Skeletal muscle cell (primary cell): ENCODE results near the gene SLC41A3.
"Not testable (repeated sequence)": the region's sequence is repeated elsewhere in the genome, so short reads cannot be mapped to it uniquely, and the experiment has no call there.

ENCODE experiments used
- DNase-seq: peaks from one replicate; pipeline ENCODE4 v3.0.0-alpha.2; 2010; ENCODE audit warnings: low read depth
- H3K4me3 ChIP-seq: 2 replicates; pipeline ENCODE4 v1.5.1; 2011; ENCODE audit warnings: low read depth, mild to moderate bottlenecking, control low read depth, low read length, moderate library complexity

SLC41A3 gene

GRCh38 chr3:125971997-125972944 lies 111.7 kb downstream of the SLC41A3 start:
- peak overlapping the region; percentile 47 for H3K4me3 ChIP-seq
- not testable (repeated sequence) for DNase-seq

GRCh38 chr3:125968701-125969592 lies 115.0 kb downstream of the SLC41A3 start, which contains the start of gene ROPN1B:
TSS of gene ROPN1B (plus strand) at chr3:125969178. CDS start at chr3:125972055, 2,877 bp downstream.
- not testable (repeated sequence) for DNase-seq, H3K4me3 ChIP-seq

DNA sequence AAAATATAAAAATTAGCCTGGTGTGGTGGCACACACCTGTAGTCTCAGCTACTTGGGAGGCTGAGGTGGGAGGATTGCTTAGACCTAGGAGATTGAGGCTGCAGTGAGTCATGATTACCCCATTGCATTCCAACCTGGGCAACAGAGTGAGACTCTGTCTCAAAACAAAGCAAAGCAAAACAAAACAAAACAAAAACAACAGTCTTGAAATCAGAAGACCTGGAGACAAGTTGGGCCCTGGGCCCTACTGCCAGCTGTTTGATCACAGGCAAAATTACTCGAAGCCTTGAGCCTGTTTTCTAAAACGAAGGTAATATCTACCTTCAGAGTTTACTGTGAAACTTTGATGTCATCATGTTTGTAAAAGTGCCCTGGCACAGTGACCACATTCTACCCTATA lies 115.8 kb downstream of the SLC41A3 start:
- not testable (repeated sequence) for DNase-seq, H3K4me3 ChIP-seq

GRCh38 chr3:125967156-125967555 lies 116.8 kb downstream of the SLC41A3 start:
- no peak for DNase-seq
- no peak overlapping the region for H3K4me3 ChIP-seq

GRCh38 chr3:125965505-125965904 lies 118.4 kb downstream of the SLC41A3 start:
- H3K4me3 ChIP-seq: no peak overlapping the region
- no peak for DNase-seq

DNA sequence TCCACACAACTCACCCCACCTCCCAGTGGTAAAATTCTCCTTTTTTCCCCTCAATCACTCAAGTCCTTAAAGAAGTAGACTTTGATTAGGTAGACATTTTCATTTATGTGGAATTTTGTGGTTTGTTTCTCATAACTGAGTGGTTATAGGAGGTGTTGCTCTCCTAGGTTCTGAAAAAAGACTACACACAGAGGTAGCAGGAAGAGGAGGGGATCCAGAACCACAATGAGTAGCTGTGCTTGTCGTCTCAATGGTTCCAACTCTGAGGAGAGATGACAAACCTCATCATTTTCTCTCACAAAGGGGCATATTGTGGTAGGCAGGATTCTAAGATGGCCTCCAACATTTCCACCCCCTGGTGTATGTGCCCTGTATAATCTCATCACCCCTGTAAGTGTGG lies 120.1 kb downstream of the SLC41A3 start:
- DNase-seq, H3K4me3 ChIP-seq: not testable (repeated sequence)

- H3K4me3 ChIP-seq: no peak overlapping the region
- DNase-seq: no peak
Measured at GRCh38 chr3:125961289-125961589, 122.7 kb downstream of the SLC41A3 start.

GRCh38 chr3:125960456-125961288 lies 123.3 kb downstream of the SLC41A3 start:
- no peak for DNase-seq

DNA sequence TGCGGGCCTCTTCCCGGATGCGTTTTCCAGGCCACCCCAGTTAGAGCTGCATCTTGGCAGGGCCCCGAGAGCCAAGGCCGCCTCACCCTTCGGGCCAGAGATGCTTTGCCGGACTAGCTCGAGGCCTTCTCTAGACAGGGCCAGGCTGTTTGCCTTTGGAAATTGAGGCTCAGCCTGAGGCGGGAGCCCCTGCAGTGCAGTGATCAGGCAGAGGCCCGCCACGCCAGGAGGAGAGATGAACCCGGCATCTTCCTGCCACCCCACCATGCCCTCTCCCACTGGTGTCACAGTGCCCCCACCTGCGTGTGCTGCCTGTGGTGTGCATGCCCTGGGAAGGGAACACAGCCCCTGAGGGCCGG lies 123.9 kb downstream of the SLC41A3 start:
- no peak for DNase-seq
- H3K4me3 ChIP-seq: no peak overlapping the region

More at GRCh38 chr3:125960456-125961288, 123.3 kb downstream of the SLC41A3 start:
- no peak overlapping the region for H3K4me3 ChIP-seq

GRCh38 chr3:125959317-125960065 lies 124.4 kb downstream of the SLC41A3 start:
- no peak overlapping the region for H3K4me3 ChIP-seq

DNA sequence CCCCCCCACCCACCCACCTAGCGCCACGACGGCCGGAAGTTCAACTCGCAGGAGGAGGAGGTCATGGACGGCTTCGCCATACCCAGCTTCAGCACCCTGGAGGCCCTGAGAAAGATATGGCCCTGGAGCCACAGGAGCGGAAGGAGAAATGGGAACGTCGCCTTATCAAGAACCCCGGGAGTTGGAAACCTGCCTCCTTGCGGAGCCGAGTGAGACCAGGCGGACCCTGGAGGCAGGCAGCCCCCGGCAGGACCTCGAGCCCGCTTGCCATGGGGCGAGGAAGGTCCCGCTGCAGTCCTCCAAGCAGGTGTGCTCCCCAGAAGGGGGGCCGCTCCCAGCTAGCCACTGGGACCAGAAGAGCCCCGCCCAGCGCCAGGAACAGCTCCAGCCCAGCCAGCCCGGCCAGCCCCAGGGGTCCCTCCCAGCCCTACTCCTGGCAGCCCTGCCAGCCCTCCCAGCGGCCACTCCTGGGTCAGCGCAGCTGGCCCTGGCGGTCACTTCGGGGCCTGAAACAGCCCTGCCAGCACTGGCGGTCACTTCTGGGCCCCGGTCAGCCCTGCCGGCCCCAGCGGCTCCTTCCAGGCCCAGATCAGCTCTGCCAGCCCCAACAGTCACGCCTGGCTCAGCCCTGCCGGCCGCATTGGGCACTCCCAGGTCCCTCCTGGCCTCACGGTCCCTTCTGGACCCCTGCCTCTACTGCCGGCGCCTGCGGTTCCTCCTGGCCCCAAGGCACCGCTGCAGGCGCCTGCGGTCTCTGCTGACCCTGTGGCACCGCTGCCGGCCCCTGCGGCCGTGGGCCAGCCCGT lies 125.2 kb downstream of the SLC41A3 start:
- DNase-seq: no peak
- no peak overlapping the region for H3K4me3 ChIP-seq

More at GRCh38 chr3:125959317-125960065, 124.4 kb downstream of the SLC41A3 start:
- no peak for DNase-seq

DNA sequence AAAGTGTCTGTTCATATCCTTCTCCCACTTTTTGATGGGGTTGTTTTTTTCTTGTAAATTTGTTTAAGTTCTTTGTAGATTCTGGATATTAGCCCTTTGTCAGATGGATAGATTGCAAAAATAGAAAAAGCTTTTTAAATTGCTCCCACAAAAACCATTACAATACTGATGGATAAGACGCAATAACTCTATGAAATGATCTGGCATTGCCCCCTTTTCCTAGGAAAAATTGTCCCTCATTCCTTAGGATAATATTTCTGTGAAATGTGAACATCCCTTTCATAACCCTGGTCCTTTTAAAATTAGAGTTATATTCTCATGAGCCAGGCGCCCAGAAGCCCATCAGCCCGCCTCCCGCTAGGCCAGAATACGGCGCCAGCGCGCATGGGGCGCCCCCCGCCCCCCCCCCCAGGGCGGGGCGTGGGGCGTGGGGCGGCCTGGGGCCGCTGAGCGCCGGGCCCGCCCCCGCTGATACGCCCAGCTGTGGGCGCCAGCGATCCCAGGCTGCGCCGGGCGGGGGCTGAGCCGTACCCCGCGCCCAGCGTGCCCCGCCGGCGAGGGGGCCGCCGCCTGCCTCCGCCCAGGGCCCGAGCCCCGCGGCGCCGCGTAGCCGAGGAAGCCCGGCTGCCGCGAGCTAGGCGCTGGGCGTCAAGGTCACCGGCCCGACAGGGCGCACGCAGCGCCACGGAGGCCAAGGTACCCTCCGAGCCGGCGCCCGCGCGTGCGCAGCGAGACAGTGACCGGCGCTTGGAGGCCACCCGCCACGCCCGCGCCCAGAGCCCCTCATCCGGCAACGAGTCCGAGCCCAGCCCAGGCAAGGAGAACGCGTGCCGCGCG lies 126.0 kb downstream of the SLC41A3 start:
- no peak overlapping the region for H3K4me3 ChIP-seq
- no peak for DNase-seq

GRCh38 chr3:125957020-125957419 lies 126.9 kb downstream of the SLC41A3 start:
- not testable (repeated sequence) for H3K4me3 ChIP-seq, DNase-seq
